Upper lobe of left lung (tissue), 6 donors: ENCODE results near the gene ANGPT4. TPM values are rescaled to one million over a fixed set of nuclear protein-coding genes. Genes with fewer than 3 reads are reported as not detected.

Experiments
- ATAC-seq, 2 donors: fragments of 200-7000 bp; cut with Tn5 transposase; one replicate each; pipeline ENCODE4 v1.9.1; 2022; ENCODE audit warnings: mild to moderate bottlenecking in 2 of 2, moderate library complexity in 2 of 2; ENCODE audit not compliant: low FRiP score in 2 of 2
- DNase-seq, 2 donors: peaks; one replicate each; pipeline ENCODE4 v3.0.0-alpha.2; 2019 to 2020
- H3K27ac ChIP-seq, 4 donors: fragments of 200-600 bp; sonication (generic); one replicate each; pipeline ENCODE4 v1.5.1; 2016 to 2019
- H3K27me3 ChIP-seq, 4 donors: fragments of 200-600 bp; sonication (generic); one replicate each; pipeline ENCODE4 v1.5.1; 2017 to 2019
- H3K36me3 ChIP-seq, 4 donors: fragments of 200-600 bp; sonication (generic); one replicate each; pipeline ENCODE4 v1.5.1; 2016 to 2019
- H3K4me1 ChIP-seq, 4 donors: fragments of 200-600 bp; sonication (generic); one replicate each; pipeline ENCODE4 v1.5.1; 2018 to 2019
- H3K4me3 ChIP-seq, 4 donors: fragments of 200-600 bp; sonication (generic); one replicate each; pipeline ENCODE4 v1.5.1; 2017 to 2019; ENCODE audit warnings: mild to moderate bottlenecking in 2 of 4, moderate library complexity in 1 of 4
- H3K9me3 ChIP-seq, 4 donors: fragments of 200-600 bp; sonication (generic); one replicate each; pipeline ENCODE4 v1.5.1; 2018 to 2019
- CTCF ChIP-seq, 6 experiments: fragments of 450-650 bp in 4 of 6; fragments of 200-600 bp in 2 of 6; sonication (generic) in 2 of 6; IDR thresholded peaks; one replicate each; pipeline ENCODE4 v1.5.1; 2016 to 2019; ENCODE audit warnings: antibody characterized with exemption in 6 of 6
- EP300 ChIP-seq, 4 donors: sonication (generic); formaldehyde crosslinking; IDR thresholded peaks; one replicate each; pipeline ENCODE4 v1.5.1; 2017; ENCODE audit warnings: antibody characterized with exemption in 4 of 4, control low read depth in 2 of 4
- POLR2A ChIP-seq, 4 donors: fragments of 450-650 bp; IDR thresholded peaks; one replicate each; pipeline ENCODE4 v1.5.1; 2016 to 2017; ENCODE audit warnings: antibody characterized with exemption in 4 of 4, mild to moderate bottlenecking in 2 of 4
- POLR2AphosphoS5 ChIP-seq, 2 donors: sonication (generic); formaldehyde crosslinking; IDR thresholded peaks; one replicate each; pipeline ENCODE4 v1.5.1; 2017; ENCODE audit warnings: antibody characterized with exemption in 2 of 2
- WGBS, 2 donors: methylation state at CpG; one replicate each; pipeline ENCODE4 v1.1.5; 2017 to 2018; 5-methylcytosine and 5-hydroxymethylcytosine counted together
- total RNA-seq, 6 donors: library from RNA; depleted of rRNA in 4 of 6; stranded (reverse); fragments of >200 nt in 4 of 6; gene quantifications; one replicate each; pipeline versions ENCODE4 v1.1.0 to v1.2.1, GENCODE V29; 2016 to 2021
- donor health status: DM: no; HTN: no; CAD: no; lungs with moderate emphysema.
- donor health status: DM: no; HTN: yes; CAD: no; lungs with severe emphysema.

The ANGPT4 gene
- total RNA-seq, 6 donors from 2014 or later: 0.39 to 3.0 (median 1.4) TPM

GRCh38 chr20:956330-956951 is 40.3 kb upstream of the ANGPT4 start:
- Histone ChIP-seq H3K4me1 (peaks cover 0 to 16% (median 7%) of the 10 kb centered on the region in 4 donors), H3K27ac (no peak overlapping the region), H3K9me3 (no peaks in the 10 kb centered on the region), H3K4me3 (no peak overlapping the region), H3K36me3 (no peaks in the 10 kb centered on the region), H3K27me3 (no peaks in the 10 kb centered on the region)
- WGBS, 2 donors: 10 to 15% methylated on average over 12 to 13 of the region's 13 CpGs
- peak; percentile 66 to 87 for ATAC-seq
- TF ChIP-seq POLR2AphosphoS5 (IDR thresholded peaks at IDR 0.05) (no peak), CTCF (IDR thresholded peaks at IDR 0.05) (peak; percentile 97 to 98 (median 98))
- DNase-seq: peak in 1 of 2 donors; percentile 74

DNA sequence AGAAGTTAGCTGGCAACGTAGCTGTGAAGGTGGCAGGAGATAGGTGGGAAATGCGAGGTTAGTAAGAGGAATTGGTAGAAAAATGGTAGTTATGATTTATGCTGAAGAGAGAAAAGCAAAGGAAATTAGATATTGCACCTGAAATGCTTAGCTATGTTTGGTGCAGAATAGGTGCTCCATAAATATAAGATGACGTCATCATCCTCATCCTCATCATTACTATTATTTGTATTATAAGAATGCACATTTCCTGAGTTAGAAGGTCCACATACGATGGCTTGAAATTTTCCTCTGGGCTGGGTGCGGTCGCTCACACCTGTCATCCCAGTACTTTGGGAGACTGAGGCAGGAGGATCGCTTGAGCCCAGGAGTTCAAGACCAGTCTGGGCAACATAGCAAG is 39.5 kb upstream of the ANGPT4 start:
- no peaks in the 10 kb centered on the region for H3K9me3 ChIP-seq
- DNase-seq: no peak
- H3K36me3 ChIP-seq: no peaks in the 10 kb centered on the region
- no peak overlapping the region for H3K4me3 ChIP-seq
- WGBS, 2 donors: 78 to 81% methylated on average over 7 of the region's 7 CpGs
- H3K27me3 ChIP-seq: no peaks in the 10 kb centered on the region
- H3K4me1 ChIP-seq: peaks cover 0 to 16% (median 7%) of the 10 kb centered on the region in 4 donors
- TF ChIP-seq POLR2A (IDR thresholded peaks at IDR 0.05) (no peak), EP300 (IDR thresholded peaks at IDR 0.05) (no peak), POLR2AphosphoS5 (IDR thresholded peaks at IDR 0.05) (no peak), CTCF (IDR thresholded peaks at IDR 0.05) (no peak)
- ATAC-seq: no peak
- no peak overlapping the region for H3K27ac ChIP-seq

DNA sequence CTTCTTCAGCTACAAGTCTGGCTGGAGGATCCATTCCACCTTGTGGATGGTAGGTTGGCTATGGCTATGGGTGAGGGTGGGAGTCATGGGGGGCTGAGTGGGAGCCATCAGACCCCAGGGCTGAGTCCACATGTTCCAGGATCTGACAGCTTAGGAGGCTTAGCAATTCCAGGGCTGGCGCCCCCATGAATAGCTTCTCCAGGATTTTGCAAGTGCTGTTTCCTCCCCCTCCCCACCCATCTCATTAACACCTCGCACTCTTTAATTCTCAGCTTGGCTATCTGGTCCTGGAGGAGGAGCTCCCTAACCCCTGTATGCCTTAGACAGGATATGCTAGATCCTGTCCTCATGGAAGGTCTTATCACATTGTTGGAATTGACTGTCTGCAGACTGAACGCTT is 39.0 kb upstream of the ANGPT4 start:
- Histone ChIP-seq H3K27ac (no peak overlapping the region), H3K9me3 (no peaks in the 10 kb centered on the region), H3K4me3 (no peak overlapping the region), H3K36me3 (no peaks in the 10 kb centered on the region), H3K27me3 (no peaks in the 10 kb centered on the region), H3K4me1 (peaks cover 0 to 16% (median 7%) of the 10 kb centered on the region in 4 donors)
- DNase-seq (no peak), ATAC-seq (no peak)
- WGBS, 2 donors: 53 to 57% methylated on average over 3 of the region's 3 CpGs
- TF ChIP-seq CTCF (IDR thresholded peaks at IDR 0.05) (no peak), POLR2A (IDR thresholded peaks at IDR 0.05) (no peak), POLR2AphosphoS5 (IDR thresholded peaks at IDR 0.05) (no peak), EP300 (IDR thresholded peaks at IDR 0.05) (no peak)

DNA sequence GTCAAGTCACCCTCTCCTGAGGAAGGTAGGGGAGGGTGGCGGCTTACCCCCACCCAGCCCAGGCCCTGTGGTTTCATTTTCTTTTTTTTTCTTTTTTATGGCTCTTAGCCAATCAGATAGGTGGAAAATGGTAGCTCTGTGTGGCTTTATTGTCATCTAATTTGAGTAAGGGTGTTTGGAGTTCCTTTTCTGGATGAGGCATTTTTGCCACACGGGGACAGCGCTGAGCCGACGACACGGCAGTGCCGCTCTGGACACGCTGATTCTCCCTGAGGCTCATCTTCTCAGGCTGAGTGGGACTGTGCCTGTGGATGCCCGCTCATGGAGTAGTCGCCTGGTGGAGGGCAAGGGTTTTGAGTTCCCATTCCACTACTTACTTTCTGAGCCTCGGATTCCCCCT is 37.6 kb upstream of the ANGPT4 start:
- H3K4me3 ChIP-seq: no peak overlapping the region
- TF ChIP-seq CTCF (IDR thresholded peaks at IDR 0.05) (no peak), POLR2AphosphoS5 (IDR thresholded peaks at IDR 0.05) (no peak), POLR2A (IDR thresholded peaks at IDR 0.05) (no peak)
- no peaks in the 10 kb centered on the region for H3K9me3 ChIP-seq
- peaks cover 0 to 16% (median 7%) of the 10 kb centered on the region in 4 donors for H3K4me1 ChIP-seq
- H3K27me3 ChIP-seq: no peaks in the 10 kb centered on the region
- DNase-seq: no peak
- no peak overlapping the region for H3K27ac ChIP-seq
- no peak for ATAC-seq
- H3K36me3 ChIP-seq: no peaks in the 10 kb centered on the region
- 24 to 44% methylated on average over 10 to 11 of the region's 11 CpGs for WGBS, 2 donors

- Histone ChIP-seq H3K4me3 (no peak overlapping the region), H3K27me3 (no peaks in the 10 kb centered on the region), H3K36me3 (no peaks in the 10 kb centered on the region), H3K4me1 (peaks cover 0 to 6% (median 2%) of the 10 kb centered on the region in 4 donors), H3K9me3 (no peaks in the 10 kb centered on the region), H3K27ac (no peak overlapping the region)
- no peak for ATAC-seq
- TF ChIP-seq POLR2AphosphoS5 (IDR thresholded peaks at IDR 0.05) (no peak), EP300 (IDR thresholded peaks at IDR 0.05) (no peak), CTCF (IDR thresholded peaks at IDR 0.05) (no peak), POLR2A (IDR thresholded peaks at IDR 0.05) (no peak)
- 67 to 86% methylated on average over 7 to 8 of the region's 8 CpGs for WGBS, 2 donors
- DNase-seq: no peak
Observed at GRCh38 chr20:952196-952795, 36.2 kb upstream of the ANGPT4 start.
